SK-N-SH treated with all-trans-retinoic acid at 6 μM for 48 hours (cell line): ENCODE results near the gene VASN.

Experiments used
- ARNTL ChIP-seq: fragments of 450-650 bp; formaldehyde crosslinking; IDR thresholded peaks from 2 replicates; pipeline ENCODE4 v1.5.0; 2020; ENCODE audit warnings: low read depth, mild to moderate bottlenecking, moderate library complexity, borderline replicate concordance
- CREB5 ChIP-seq: fragments of 250-450 bp; sonication (Bioruptor Pico); IDR thresholded peaks from 2 replicates; pipeline ENCODE4 v1.5.1; 2020; ENCODE audit warnings: low read depth, mild to moderate bottlenecking, moderate library complexity
- CSDC2 ChIP-seq: fragments of 250-450 bp; sonication (Bioruptor Pico); IDR thresholded peaks from 2 replicates; pipeline ENCODE4 v1.5.0; 2020; ENCODE audit warnings: mild to moderate bottlenecking, moderate library complexity
- ESRRG ChIP-seq: fragments of 250-450 bp; sonication (Bioruptor Pico); IDR thresholded peaks from 2 replicates; pipeline ENCODE4 v1.6.1; 2021; ENCODE audit warnings: mild to moderate bottlenecking
- OSR1 ChIP-seq: fragments of 250-450 bp; sonication (Bioruptor Pico); IDR thresholded peaks from 2 replicates; pipeline ENCODE4 v1.8.0; 2022; ENCODE audit warnings: moderate library complexity, mild to moderate bottlenecking, inconsistent platforms
- PPARA ChIP-seq: fragments of 250-450 bp; sonication (Bioruptor Pico); IDR thresholded peaks from 2 replicates; pipeline ENCODE4 v1.5.0; 2020; ENCODE audit warnings: mild to moderate bottlenecking, borderline replicate concordance
- RARB ChIP-seq: fragments of 250-450 bp; sonication (Bioruptor Pico); IDR thresholded peaks from 2 replicates; pipeline ENCODE4 v1.8.0; 2021; ENCODE audit warnings: mild to moderate bottlenecking, moderate library complexity
- TCF4 ChIP-seq: fragments of 250-450 bp; sonication (Bioruptor Pico); IDR thresholded peaks from 2 replicates; pipeline ENCODE4 v1.8.0; 2021; ENCODE audit warnings: mild to moderate bottlenecking, moderate library complexity, borderline replicate concordance
- TOX ChIP-seq: fragments of 250-450 bp; sonication (Bioruptor Pico); IDR thresholded peaks from 2 replicates; pipeline ENCODE4 v1.8.0; 2021; ENCODE audit warnings: mild to moderate bottlenecking, moderate library complexity, borderline replicate concordance
- ZFP3 ChIP-seq: fragments of 250-450 bp; sonication (Bioruptor Pico); IDR thresholded peaks from 2 replicates; pipeline ENCODE4 v1.5.0; 2020; ENCODE audit warnings: mild to moderate bottlenecking, moderate library complexity
- ZFP30 ChIP-seq: fragments of 450-650 bp; formaldehyde crosslinking; IDR thresholded peaks from 2 replicates; pipeline ENCODE4 v1.5.0; 2022; ENCODE audit warnings: mild to moderate bottlenecking, moderate library complexity
- ZNF565 ChIP-seq: fragments of 450-650 bp; formaldehyde crosslinking; conservative IDR thresholded peaks from 2 replicates; pipeline ENCODE4 v1.5.0; 2020; ENCODE audit warnings: low read depth, mild to moderate bottlenecking, moderate library complexity
- ZNF8 ChIP-seq: fragments of 450-650 bp; formaldehyde crosslinking; IDR thresholded peaks from 2 replicates; pipeline ENCODE4 v1.5.0; 2020; ENCODE audit warnings: mild to moderate bottlenecking, moderate library complexity
- TF ChIP-seq, protein P1 (sequence below): fragments of 250-450 bp; sonication (Bioruptor Pico); IDR thresholded peaks from 2 replicates; pipeline ENCODE4 v1.5.1; 2021; ENCODE audit warnings: mild to moderate bottlenecking, moderate library complexity

- no peak for TF ChIP-seq TOX (CRISPR knock-in tag)
- TF ChIP-seq ARNTL (CRISPR knock-in tag) = no peak
- no peak for TF ChIP-seq CSDC2 (CRISPR knock-in tag)
- no peak for TF ChIP-seq RARB (CRISPR knock-in tag)
- no peak for TF ChIP-seq ESRRG (CRISPR knock-in tag)
- TF ChIP-seq CREB5 (CRISPR knock-in tag) = no peak
- no peak for TF ChIP-seq ZFP3 (CRISPR knock-in tag)
- no peak for TF ChIP-seq OSR1 (CRISPR knock-in tag)
- TF ChIP-seq ZNF565 = no peak
- TF ChIP-seq ZFP30 (CRISPR knock-in tag) = no peak
- no peak for TF ChIP-seq ZNF8
- TF ChIP-seq, protein P1, sequence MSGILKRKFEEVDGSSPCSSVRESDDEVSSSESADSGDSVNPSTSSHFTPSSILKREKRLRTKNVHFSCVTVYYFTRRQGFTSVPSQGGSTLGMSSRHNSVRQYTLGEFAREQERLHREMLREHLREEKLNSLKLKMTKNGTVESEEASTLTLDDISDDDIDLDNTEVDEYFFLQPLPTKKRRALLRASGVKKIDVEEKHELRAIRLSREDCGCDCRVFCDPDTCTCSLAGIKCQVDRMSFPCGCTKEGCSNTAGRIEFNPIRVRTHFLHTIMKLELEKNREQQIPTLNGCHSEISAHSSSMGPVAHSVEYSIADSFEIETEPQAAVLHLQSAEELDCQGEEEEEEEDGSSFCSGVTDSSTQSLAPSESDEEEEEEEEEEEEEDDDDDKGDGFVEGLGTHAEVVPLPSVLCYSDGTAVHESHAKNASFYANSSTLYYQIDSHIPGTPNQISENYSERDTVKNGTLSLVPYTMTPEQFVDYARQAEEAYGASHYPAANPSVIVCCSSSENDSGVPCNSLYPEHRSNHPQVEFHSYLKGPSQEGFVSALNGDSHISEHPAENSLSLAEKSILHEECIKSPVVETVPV = no peak
- TF ChIP-seq PPARA = no peak
- TF ChIP-seq TCF4 (CRISPR knock-in tag) = no peak
These were observed 21.3 kb upstream of the VASN start for GRCh38 chr16:4350365-4350786.
